ENCODE measurements around the gene TARS3. TPM values are rescaled to one million over a fixed set of nuclear protein-coding genes. Genes with fewer than 3 reads are reported as not detected.
A peak's percentile ranks its signal among the peaks of the same experiment; 100 is the strongest.
"Not testable (repeated sequence)": the region's sequence is repeated elsewhere in the genome, so short reads cannot be mapped to it uniquely, and the experiment has no call there.

The TARS3 gene
- total RNA-seq, 1 donor from 2014 or later, result 10.1 TPM

GRCh38 chr15:101657171-101657570 is 67.1 kb downstream of the TARS3 start:
- no peak for DNase-seq (ENCODE audit: low read depth in 2 of 2)

GRCh38 chr15:101654624-101655337 is 69.5 kb downstream of the TARS3 start:
- not testable (repeated sequence) for DNase-seq (ENCODE audit: low read depth in 2 of 2)

GRCh38 chr15:101654171-101654570 is 70.1 kb downstream of the TARS3 start:
- no peak for DNase-seq (ENCODE audit: low read depth in 2 of 2)

GRCh38 chr15:101652786-101653430 is 71.4 kb downstream of the TARS3 start:
- no peak for DNase-seq (ENCODE audit: low read depth in 2 of 2)

GRCh38 chr15:101652098-101652785 is 72.0 kb downstream of the TARS3 start, which contains the start of gene TM2D3:
Gene TM2D3 (minus strand): TSS chr15:101652381. CDS start chr15:101652361, 20 bp downstream.
- peak; percentile 95 to 96 for DNase-seq (ENCODE audit: low read depth in 2 of 2)

- peak; percentile 61 to 70 for DNase-seq (ENCODE audit: low read depth in 2 of 2)
Measured at GRCh38 chr15:101651554-101652097, 72.6 kb downstream of the TARS3 start.

GRCh38 chr15:101650145-101650544 is 74.1 kb downstream of the TARS3 start:
- DNase-seq (ENCODE audit: low read depth in 2 of 2), result no peak

- DNase-seq (ENCODE audit: low read depth in 2 of 2), result no peak
Measured at GRCh38 chr15:101648356-101648755, 75.9 kb downstream of the TARS3 start.

GRCh38 chr15:101647251-101647650 is 77.0 kb downstream of the TARS3 start:
- DNase-seq (ENCODE audit: low read depth in 2 of 2), result no peak

- no peak for DNase-seq (ENCODE audit: low read depth in 2 of 2)
Measured at GRCh38 chr15:101646672-101647071, 77.6 kb downstream of the TARS3 start.

GRCh38 chr15:101642361-101642760 is 81.9 kb downstream of the TARS3 start:
- DNase-seq (ENCODE audit: low read depth in 2 of 2), result peak; percentile 51 to 62

- DNase-seq (ENCODE audit: low read depth in 2 of 2), result peak; percentile 83 to 87
Measured at GRCh38 chr15:101641894-101642293, 82.4 kb downstream of the TARS3 start.

GRCh38 chr15:101641129-101641764 is 83.0 kb downstream of the TARS3 start:
- DNase-seq (ENCODE audit: low read depth in 2 of 2), result peak; percentile 81 to 88

GRCh38 chr15:101639667-101640066 is 84.6 kb downstream of the TARS3 start:
- DNase-seq (ENCODE audit: low read depth in 2 of 2), result no peak

GRCh38 chr15:101637919-101638318 is 86.4 kb downstream of the TARS3 start:
- DNase-seq (ENCODE audit: low read depth in 2 of 2), result no peak

GRCh38 chr15:101637516-101637915 is 86.8 kb downstream of the TARS3 start:
- DNase-seq (ENCODE audit: low read depth in 2 of 2), result no peak

GRCh38 chr15:101637038-101637437 is 87.2 kb downstream of the TARS3 start:
- DNase-seq (ENCODE audit: low read depth in 2 of 2), result no peak

GRCh38 chr15:101635944-101636727 is 88.1 kb downstream of the TARS3 start:
- no peak for DNase-seq (ENCODE audit: low read depth in 2 of 2)

GRCh38 chr15:101633356-101633755 is 90.9 kb downstream of the TARS3 start:
- no peak for DNase-seq (ENCODE audit: low read depth in 2 of 2)

GRCh38 chr15:101626729-101627128 is 97.5 kb downstream of the TARS3 start:
- DNase-seq (ENCODE audit: low read depth in 2 of 2), result not testable (repeated sequence)

- no peak for DNase-seq (ENCODE audit: low read depth in 2 of 2)
Measured at GRCh38 chr15:101625980-101626379, 98.3 kb downstream of the TARS3 start.
